Measurements from ENCODE around the gene BCOR.

DNA sequence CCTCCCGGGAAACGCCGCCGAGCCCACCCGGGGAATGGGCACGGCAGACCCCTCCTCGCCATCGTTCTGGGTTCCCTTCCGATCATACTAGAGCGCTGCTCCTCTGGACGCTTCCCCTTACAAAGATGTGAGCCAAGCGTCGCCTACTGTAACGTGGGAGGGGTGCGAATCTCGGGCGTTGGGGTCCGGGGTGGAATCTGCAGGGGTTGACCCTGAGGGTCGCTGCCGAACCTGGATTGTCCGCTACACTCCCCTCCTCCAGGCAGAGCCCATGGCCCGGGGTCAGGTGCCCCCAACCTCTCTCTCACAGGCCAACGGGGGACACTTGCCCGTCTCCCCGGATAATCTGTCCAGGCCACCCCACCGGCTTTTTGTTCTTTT, 13.8 kb downstream of the BCOR start:
- TF ChIP-seq POLR2A (IDR thresholded peaks at IDR 0.05; ENCODE audit: low read depth, low read length) (no peak), POLR2AphosphoS5 (IDR thresholded peaks at IDR 0.05; ENCODE audit: low read depth, low read length) (no peak)
